HT-29 (cell line): ENCODE results near the gene PCDHB1. TPM values are rescaled to one million over a fixed set of nuclear protein-coding genes. Genes with fewer than 3 reads are reported as not detected.
A peak's percentile ranks its signal among the peaks of the same experiment; 100 is the strongest.
"Not testable (repeated sequence)": the region's sequence is repeated elsewhere in the genome, so short reads cannot be mapped to it uniquely, and the experiment has no call there.

Experiments used
- DNase-seq: peaks from one replicate; pipeline ENCODE4 v3.0.0-alpha.2; 2015; ENCODE audit warnings: low spot score
- total RNA-seq: library from RNA; depleted of rRNA; stranded (reverse); fragments of >200 nt; shearing (Covaris generic); gene quantifications from 2 replicates; pipeline ENCODE4 v1.2.3, GENCODE V29; 2014; rRNA removed

PCDHB1 gene
- total RNA-seq, 1 experiment from 2014 or later = not detected

GRCh38 chr5:141082228-141082627 is 31.1 kb downstream of the PCDHB1 start:
- DNase-seq = no peak

GRCh38 chr5:141084487-141084989 is 33.4 kb downstream of the PCDHB1 start:
- DNase-seq = peak; percentile 22

GRCh38 chr5:141094481-141095262 is 43.5 kb downstream of the PCDHB1 start, which contains the start of gene PCDHB2:
TSS of gene PCDHB2 (plus strand) at chr5:141094615. CDS start at chr5:141094791, 176 bp downstream.
- no peak for DNase-seq

- DNase-seq = no peak
Measured at GRCh38 chr5:141095263-141095641, 44.1 kb downstream of the PCDHB1 start.

GRCh38 chr5:141096181-141096580 is 45.0 kb downstream of the PCDHB1 start:
- DNase-seq = not testable (repeated sequence)

GRCh38 chr5:141096586-141096985 is 45.4 kb downstream of the PCDHB1 start:
- not testable (repeated sequence) for DNase-seq

GRCh38 chr5:141100243-141100805 is 49.1 kb downstream of the PCDHB1 start, which contains the start of gene PCDHB3:
TSS of gene PCDHB3 (plus strand) at chr5:141100473. CDS start at chr5:141100650, 177 bp downstream.
- DNase-seq = peak; percentile 13

GRCh38 chr5:141101059-141101458 is 49.9 kb downstream of the PCDHB1 start:
- DNase-seq = no peak

- DNase-seq = not testable (repeated sequence)
Measured at GRCh38 chr5:141102070-141102469, 50.9 kb downstream of the PCDHB1 start.

GRCh38 chr5:141102471-141102870 is 51.3 kb downstream of the PCDHB1 start:
- DNase-seq = not testable (repeated sequence)

- DNase-seq = no peak
Measured at GRCh38 chr5:141105350-141105749, 54.2 kb downstream of the PCDHB1 start.

Other genes with a start within 250 kb of the PCDHB1 start
- gene PCDHA4, start 244.3 kb upstream of the PCDHB1 start, total RNA-seq = not detected in 2 replicates
- not detected in 2 replicates for gene PCDHA5, start 229.8 kb upstream of the PCDHB1 start, total RNA-seq
- not detected in 2 replicates for gene PCDHA6, start 223.4 kb upstream of the PCDHB1 start, total RNA-seq
- not detected in 2 replicates for gene PCDHA7, start 217.1 kb upstream of the PCDHB1 start, total RNA-seq
- gene PCDHA8, start 210.2 kb upstream of the PCDHB1 start, total RNA-seq = not detected in 2 replicates
- gene PCDHA9, start 203.0 kb upstream of the PCDHB1 start, total RNA-seq = not detected in 2 replicates
- 0.25 TPM in 1 of 2 replicates, not detected in the other for gene PCDHA10, start 195.5 kb upstream of the PCDHB1 start, total RNA-seq
- gene PCDHA11, start 182.4 kb upstream of the PCDHB1 start, total RNA-seq = not detected in 2 replicates
- 0.13 TPM in 1 of 2 replicates, not detected in the other for gene PCDHA12, start 176.1 kb upstream of the PCDHB1 start, total RNA-seq
- not detected in 2 replicates for gene PCDHA13, start 169.2 kb upstream of the PCDHB1 start, total RNA-seq
- gene PCDHAC1, start 125.1 kb upstream of the PCDHB1 start, total RNA-seq = not detected in 2 replicates
- 0.03 and 0.10 TPM in 2 replicates for gene PCDHAC2, start 84.9 kb upstream of the PCDHB1 start, total RNA-seq
- 0.13 TPM in 1 of 2 replicates, not detected in the other for gene PCDHB2, start 43.2 kb downstream of the PCDHB1 start, total RNA-seq
- gene PCDHB3, start 49.1 kb downstream of the PCDHB1 start, total RNA-seq = 0.03 TPM in 1 of 2 replicates, not detected in the other
- not detected in 2 replicates for gene PCDHB4, start 70.4 kb downstream of the PCDHB1 start, total RNA-seq
- gene PCDHB5, start 83.8 kb downstream of the PCDHB1 start, total RNA-seq = not detected in 2 replicates
- not detected in 2 replicates for gene PCDHB6, start 98.7 kb downstream of the PCDHB1 start, total RNA-seq
- gene PCDHB7, start 121.3 kb downstream of the PCDHB1 start, total RNA-seq = 0.05 TPM in 2 replicates
- 0.16 TPM in 1 of 2 replicates, not detected in the other for gene PCDHB8, start 126.4 kb downstream of the PCDHB1 start, total RNA-seq
- 0.05 and 0.69 TPM in 2 replicates for gene PCDHB16, start 131.0 kb downstream of the PCDHB1 start, total RNA-seq
- 0.03 and 0.25 TPM in 2 replicates for gene PCDHB9, start 135.8 kb downstream of the PCDHB1 start, total RNA-seq
- 0.05 TPM in 1 of 2 replicates, not detected in the other for gene PCDHB10, start 141.0 kb downstream of the PCDHB1 start, total RNA-seq
- 0.23 TPM in 1 of 2 replicates, not detected in the other for gene PCDHB11, start 148.3 kb downstream of the PCDHB1 start, total RNA-seq
- 0.13 and 0.18 TPM in 2 replicates for gene PCDHB12, start 157.3 kb downstream of the PCDHB1 start, total RNA-seq
- gene PCDHB13, start 162.5 kb downstream of the PCDHB1 start, total RNA-seq = 0.05 and 0.15 TPM in 2 replicates
- gene PCDHB14, start 172.0 kb downstream of the PCDHB1 start, total RNA-seq = 0.18 and 0.31 TPM in 2 replicates
- 0.05 and 0.20 TPM in 2 replicates for gene PCDHB15, start 194.0 kb downstream of the PCDHB1 start, total RNA-seq